HG02852 (cell line): Measurements from ENCODE around the gene VASH2.
A peak's percentile ranks its signal among the peaks of the same experiment; 100 is the strongest.

Experiments used
- ATAC-seq: cut with Tn5 transposase; IDR thresholded peaks from one replicate; pipeline ENCODE4 v1.9.1; 2021; ENCODE audit warnings: mild to moderate bottlenecking, moderate library complexity; ENCODE audit not compliant: unreplicated experiment

Gene VASH2

DNA sequence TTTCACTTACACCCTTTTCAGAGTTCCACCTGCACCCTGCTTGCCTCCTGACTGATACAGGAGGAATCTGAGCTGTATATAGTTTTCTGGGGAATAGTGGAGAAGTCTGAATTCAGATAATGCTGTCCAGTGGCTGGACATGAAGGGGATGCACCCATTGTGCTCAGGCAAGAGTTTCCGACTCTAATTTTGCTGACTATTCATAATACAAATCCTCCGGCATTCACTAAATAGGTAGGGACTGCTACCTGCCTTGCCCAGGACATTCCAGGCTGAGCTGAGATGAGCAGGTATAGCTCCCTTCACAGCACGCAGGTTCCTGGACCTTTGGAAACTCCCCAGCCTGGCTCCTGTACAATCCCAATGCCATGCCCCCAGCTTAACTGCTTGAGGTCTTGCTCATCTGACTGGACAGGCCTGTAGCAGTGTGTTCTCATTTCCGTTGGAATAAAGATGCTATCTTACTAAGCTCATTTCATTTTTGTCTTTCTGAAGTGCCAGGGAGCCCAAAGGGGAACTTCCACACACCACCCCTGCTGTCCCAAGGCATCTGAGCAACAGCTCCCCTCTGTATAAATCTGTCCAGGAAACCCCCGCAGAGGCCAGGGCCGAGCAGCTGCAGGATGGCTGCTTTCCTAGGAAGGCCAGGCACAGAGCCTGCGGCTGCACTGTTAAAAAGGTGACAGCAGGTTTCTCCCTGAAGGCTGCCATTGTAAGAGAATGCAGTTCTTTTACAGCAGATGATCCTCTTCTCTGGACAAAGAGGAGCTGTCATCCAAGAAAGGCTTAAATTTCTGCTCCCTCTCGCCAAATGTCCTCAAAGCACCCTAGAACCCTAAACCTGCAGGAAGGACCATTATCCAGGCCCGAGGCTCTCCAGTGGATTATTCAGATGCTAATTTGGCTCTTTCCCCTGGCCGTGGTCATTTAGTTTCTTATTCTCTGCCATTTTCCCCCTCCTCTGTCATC lies 21.7 kb upstream of the VASH2 start:
- ATAC-seq, result peak; percentile 86

DNA sequence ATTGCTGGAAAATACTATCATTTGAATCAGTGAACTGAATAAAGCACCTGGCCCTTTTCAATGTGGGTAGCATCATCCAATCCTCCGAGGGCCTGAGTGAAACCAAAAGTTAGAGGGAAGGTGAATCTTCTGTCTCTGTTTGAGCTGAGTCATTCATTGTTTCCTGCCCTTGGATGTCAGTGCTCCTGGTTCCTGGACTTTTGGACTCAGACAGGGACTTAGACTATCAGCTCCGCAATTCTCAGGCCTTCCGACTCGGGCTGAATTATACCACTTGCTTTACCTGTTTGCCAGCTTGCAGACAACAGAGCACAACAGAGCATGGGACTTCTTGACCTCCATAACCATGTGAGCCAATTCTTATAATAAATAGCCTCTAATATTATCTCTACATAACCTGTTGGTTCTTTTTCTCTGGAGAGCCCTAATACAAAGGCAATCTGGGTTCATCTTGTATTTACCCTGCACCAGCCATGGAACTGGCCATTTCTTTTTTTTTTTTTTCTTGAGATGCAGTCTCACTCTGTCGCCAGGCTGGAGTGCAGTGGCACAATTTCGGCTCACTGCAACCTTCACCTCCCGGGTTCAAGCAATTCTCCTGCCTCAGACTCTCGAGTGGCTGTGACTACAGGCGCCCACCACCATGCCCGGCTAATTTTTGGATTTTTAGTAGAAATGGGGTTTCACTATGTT lies 19.2 kb upstream of the VASH2 start:
- ATAC-seq, result peak; percentile 47

DNA sequence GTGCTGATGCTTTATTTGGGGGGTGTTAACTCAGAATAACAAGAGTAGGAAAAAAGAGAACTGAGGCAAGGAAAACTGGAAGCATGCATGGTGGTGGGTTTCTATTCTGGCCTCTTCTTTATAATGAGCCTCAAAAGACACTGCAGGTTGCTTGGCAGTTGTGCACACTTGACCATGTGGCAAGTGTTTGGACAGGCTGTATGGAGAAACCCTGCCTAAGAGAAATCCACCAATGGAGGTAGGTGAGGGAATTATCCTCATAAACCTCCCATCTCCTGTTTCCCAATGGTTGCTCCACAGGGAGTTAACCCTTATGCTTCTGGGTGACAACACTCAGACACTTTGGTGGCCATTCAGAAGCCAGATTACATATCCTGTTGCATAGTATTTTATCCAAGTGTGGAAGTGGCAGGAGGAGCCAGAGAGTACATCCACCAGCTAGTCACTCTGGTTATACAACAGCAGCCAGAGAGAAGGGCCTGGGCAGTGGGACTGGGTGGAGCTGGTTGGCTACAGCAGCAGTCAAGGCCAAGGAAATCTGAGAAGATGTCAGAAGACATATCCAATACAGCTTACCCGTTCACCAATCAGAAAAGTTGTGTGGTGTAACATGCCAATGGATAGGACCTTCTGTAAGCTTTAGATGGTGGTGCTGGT lies 16.4 kb upstream of the VASH2 start:
- no peak for ATAC-seq

- no peak for ATAC-seq
Observed at GRCh38 chr1:212935387-212935981, 14.9 kb upstream of the VASH2 start.

DNA sequence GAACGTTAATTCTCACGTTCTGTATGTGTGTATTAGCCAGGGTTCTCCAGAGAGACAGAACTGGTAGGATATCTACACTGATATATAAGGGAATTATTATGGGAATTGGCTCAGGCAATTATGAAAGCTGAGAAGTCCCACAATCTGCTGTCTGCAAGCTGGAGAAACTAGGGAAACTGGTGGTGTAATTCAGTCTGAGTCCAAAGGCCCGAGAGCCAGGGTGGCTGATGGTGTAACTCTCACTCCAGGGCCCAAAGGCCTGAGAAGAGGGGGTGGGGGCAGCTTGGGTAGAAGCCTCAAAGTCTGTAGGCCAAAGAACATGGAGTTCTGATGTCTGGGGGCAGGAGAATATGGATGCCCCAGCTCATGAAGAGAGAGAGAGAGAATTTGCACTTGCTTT lies 13.3 kb upstream of the VASH2 start:
- ATAC-seq, result no peak

DNA sequence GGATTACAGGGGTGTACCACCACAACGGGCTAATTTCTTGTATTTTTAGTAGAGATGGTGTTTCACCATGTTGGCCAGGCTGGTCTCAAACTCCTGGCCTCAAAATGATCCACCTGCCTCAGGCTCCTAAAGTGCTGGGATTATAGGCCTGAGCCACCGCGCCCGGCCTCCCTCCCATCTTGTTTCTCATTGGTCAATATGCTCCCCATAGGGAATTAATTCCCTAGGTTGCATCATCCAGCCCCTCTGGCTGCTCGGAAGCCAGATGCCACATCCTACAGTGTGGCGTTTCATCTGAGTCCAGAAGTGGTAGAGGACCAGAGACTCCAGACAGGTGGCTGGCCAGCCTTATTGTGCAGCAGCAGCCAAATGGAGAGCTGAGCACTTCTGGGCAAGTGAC lies 11.5 kb upstream of the VASH2 start:
- ATAC-seq, result no peak

DNA sequence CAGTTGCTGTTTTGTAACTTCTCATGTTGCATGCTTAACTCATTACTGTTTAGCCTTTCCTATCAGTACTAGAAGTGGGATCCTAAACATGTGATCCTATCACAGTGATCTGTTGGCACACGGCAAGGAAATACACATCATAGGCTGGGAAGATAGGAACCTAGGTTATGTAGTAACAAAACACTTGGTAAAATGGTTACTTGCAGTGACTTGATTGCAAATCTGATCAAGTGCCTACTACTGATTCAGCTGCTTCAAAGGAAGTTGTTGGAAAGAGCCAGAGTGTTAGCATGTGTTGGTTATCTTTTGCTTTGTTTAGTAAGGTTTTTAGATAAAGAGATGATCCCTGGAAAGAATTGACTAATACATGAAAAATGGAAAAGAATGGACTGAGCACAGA lies 8.9 kb upstream of the VASH2 start:
- no peak for ATAC-seq

DNA sequence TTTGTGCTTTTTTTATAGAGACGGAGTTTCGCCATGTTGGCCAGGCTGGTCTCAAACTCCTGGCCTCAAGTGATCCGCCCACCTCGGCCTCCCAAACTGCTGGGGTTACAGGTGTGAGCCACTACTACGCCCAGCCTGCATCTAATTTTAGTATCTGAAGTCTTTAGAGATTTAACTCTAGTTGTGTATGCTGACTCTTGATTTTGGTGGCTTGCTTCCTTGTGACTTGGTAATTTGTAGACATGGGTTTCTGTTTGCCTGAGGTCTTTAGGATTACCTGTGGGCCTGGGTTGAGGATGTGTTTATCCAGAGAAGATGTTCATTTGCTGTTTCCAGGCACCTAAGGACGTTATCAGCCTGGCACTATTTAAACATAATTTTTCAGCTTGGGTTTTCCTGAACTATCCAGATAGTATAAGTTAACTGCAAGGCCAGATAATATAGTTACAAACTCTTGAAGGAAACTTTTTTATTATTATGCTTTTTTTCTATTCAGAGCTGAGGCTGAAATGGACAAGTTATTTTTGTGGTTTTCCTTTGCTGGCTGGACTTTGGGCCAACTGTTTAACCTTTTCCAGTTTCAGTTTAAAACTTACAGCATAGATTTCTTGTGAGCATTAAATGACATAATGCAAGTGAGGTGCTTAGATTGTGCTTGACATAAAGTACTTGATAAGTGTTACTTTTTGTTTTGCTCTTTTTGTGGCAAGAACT lies 7.5 kb upstream of the VASH2 start:
- no peak for ATAC-seq

DNA sequence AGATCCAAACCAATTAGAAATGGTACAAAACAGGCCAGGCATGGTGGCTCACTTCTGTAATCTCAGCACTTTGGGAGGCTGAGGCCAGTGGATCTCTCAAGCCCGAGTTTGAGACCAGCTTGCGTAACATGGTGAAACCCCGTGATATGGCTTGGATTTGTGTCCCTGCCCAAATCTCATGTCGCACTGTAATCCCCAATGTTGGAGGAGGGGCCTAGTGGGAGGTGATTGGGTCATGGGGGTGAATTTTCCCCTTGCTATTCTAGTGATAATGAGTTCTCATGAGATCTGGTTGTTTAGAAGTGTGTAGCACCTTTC lies 7.0 kb upstream of the VASH2 start:
- ATAC-seq, result no peak

DNA sequence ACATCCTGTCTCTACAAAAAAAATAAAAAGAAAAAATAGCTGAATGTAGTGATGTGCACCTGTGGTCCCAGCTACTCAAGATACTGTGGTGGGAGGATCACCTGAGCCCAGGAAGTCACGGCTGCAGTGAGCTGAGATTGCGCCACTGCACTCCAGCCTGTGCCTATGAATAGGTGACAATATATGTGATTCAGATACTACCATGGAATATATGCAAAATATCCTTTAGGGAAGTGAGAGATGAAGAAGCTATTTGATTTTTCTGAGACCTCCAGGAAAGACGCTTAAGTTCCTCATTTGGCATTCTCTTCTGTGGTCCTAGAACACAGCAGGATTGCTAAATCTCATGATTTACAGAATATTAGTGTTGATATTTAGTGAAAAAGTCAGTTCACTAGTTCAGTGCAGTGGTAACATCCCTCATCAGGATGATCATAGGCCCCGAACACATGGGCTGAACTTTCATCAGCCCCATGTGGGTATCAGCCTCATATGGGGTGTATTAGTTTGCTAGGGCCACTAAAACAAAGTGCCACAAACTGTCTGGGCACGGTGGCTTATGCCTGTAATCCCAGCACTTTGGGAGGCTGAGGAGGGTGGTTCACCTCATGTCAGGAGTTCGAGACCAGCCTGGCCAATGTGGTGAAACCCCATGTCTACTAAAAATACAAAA lies 6.0 kb upstream of the VASH2 start:
- peak; percentile 50 for ATAC-seq

GRCh38 chr1:212945056-212945455 lies 5.3 kb upstream of the VASH2 start:
- ATAC-seq, result no peak

GRCh38 chr1:212945463-212946160 lies 4.7 kb upstream of the VASH2 start:
- ATAC-seq, result no peak

DNA sequence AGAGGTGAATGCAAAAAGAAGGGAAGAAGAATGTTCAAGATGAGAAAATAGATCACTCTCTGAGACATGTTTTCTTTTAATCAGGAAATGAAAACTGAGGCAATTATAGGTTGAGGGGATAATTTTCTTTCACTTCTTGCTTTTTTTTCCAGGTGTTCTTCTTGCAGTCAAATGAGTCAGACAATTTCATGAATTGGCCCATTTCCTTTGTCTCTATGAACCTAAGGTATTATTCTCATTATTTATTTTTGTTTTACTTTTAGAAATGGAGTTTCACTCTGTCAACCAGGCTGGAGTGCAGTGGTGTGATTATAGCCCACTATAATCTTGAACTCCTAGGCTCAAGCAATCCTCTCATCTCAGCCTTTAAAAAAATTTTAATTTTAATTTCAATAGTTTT lies 3.5 kb upstream of the VASH2 start:
- ATAC-seq, result no peak

DNA sequence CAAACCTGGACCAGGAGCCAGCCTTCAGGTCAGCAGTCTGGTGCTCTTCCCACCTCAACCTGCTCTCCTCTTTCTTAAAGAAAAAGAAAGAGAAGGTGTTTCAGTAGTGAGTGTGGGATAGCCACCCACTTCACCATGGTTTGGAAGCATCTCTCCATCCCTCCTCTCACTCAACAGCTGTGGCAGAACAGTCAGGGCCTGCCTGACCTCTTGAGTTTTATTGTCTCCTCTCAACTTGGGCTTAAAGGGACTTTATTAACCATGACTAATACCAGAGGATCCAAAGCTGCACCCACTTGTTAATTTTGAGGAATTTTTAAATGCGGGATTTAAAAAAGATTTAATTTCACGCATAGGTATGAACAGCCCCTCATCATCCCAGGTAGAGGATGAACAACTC lies 570 bp upstream of the VASH2 start:
- no peak for ATAC-seq

- ATAC-seq, result peak; percentile 6
Observed at GRCh38 chr1:212951126-212951946, 995 bp downstream of the VASH2 start.

- no peak for ATAC-seq
Observed at GRCh38 chr1:212951947-212952640, 1.8 kb downstream of the VASH2 start.

DNA sequence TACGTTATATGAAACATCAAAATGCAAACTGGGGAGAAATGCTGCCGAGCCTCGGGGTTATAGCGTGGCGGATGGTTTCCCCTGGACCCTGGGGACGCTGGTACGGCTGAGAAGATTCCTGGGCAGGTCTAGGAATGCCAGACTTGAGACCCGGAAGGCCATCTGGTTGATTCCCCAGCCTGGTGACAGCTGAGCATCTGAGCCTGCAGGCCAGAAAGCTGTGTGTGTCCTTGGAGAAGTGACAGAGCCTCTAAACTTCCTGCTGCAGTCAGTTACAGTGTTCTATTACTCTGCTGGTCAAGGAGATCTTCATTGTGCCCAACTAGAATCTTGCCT lies 2.3 kb downstream of the VASH2 start:
- ATAC-seq, result no peak

GRCh38 chr1:212953321-212953720 lies 3.0 kb downstream of the VASH2 start:
- no peak for ATAC-seq
